Endodermal cell (in vitro differentiated cells): ENCODE data around the gene FAM83C. TPM values are rescaled to one million over a fixed set of nuclear protein-coding genes. Genes with fewer than 3 reads are reported as not detected.

Experiments used
- DNase-seq: peaks from one replicate; pipeline ENCODE4 v3.0.0-alpha.2; 2017
- H3K27ac ChIP-seq: 2 replicates; pipeline ENCODE4 v1.5.1; 2013; ENCODE audit warnings: mild to moderate bottlenecking, low read depth, low read length, moderate library complexity
- H3K27me3 ChIP-seq: 2 replicates; pipeline ENCODE4 v1.6.1; 2013; ENCODE audit warnings: mild to moderate bottlenecking, low read length, moderate library complexity; ENCODE audit not compliant: insufficient read depth, control insufficient read depth, poor library complexity, severe bottlenecking
- H3K36me3 ChIP-seq: 2 replicates; pipeline ENCODE4 v1.7.0; 2013; ENCODE audit warnings: mild to moderate bottlenecking, low read length, moderate library complexity; ENCODE audit not compliant: control insufficient read depth, insufficient read depth
- H3K4me1 ChIP-seq: one replicate; pipeline ENCODE4 v1.7.0; 2013; ENCODE audit warnings: low read length; ENCODE audit not compliant: control insufficient read depth, insufficient read depth
- H3K4me3 ChIP-seq: 2 replicates; pipeline ENCODE4 v1.5.1; 2013; ENCODE audit warnings: mild to moderate bottlenecking, low read length, moderate library complexity
- H3K9ac ChIP-seq: 2 replicates; pipeline ENCODE4 v1.6.1; 2013; ENCODE audit warnings: mild to moderate bottlenecking, low read length, moderate library complexity; ENCODE audit not compliant: poor library complexity, severe bottlenecking; ENCODE audit errors: extremely low read depth
- H3K9me3 ChIP-seq: 2 replicates; pipeline ENCODE4 v1.6.1; 2013; ENCODE audit warnings: mild to moderate bottlenecking, low read length, moderate library complexity; ENCODE audit not compliant: control insufficient read depth
- H3K27ac Mint-ChIP-seq: 2 replicates; pipeline ENCODE4 v1.8.0; 2020; ENCODE audit warnings: mixed read lengths
- H3K27me3 Mint-ChIP-seq: 2 replicates; pipeline ENCODE4 v1.8.0; 2021; ENCODE audit warnings: mild to moderate bottlenecking, mixed read lengths; ENCODE audit not compliant: insufficient read depth
- H3K36me3 Mint-ChIP-seq: 2 replicates; pipeline ENCODE4 v1.8.0; 2020; ENCODE audit warnings: low read depth, mixed read lengths
- H3K4me1 Mint-ChIP-seq: 2 replicates; pipeline ENCODE4 v1.8.0; 2020; ENCODE audit warnings: mixed read lengths
- H3K4me3 Mint-ChIP-seq: 2 replicates; pipeline ENCODE4 v1.8.0; 2020; ENCODE audit warnings: mild to moderate bottlenecking, moderate library complexity, mixed read lengths
- H3K9me3 Mint-ChIP-seq: 2 replicates; pipeline ENCODE4 v1.8.0; 2020; ENCODE audit warnings: mild to moderate bottlenecking, mixed read lengths
- CTCF ChIP-seq: fragments of 200-600 bp; sonication (generic); conservative IDR thresholded peaks from 2 replicates; pipeline ENCODE4 v1.5.0; 2021; ENCODE audit warnings: antibody characterized with exemption, mild to moderate bottlenecking
- WGBS, 2 experiments: methylation state at CpG; one replicate each; pipeline versions ENCODE4 v1.1.5 to v1.1.7; 2013; ENCODE audit warnings: missing lambda C conversion rate in 2 of 2, mixed read lengths in 1 of 2; ENCODE audit not compliant: insufficient coverage in 1 of 2, insufficient read length in 1 of 2; 5-methylcytosine and 5-hydroxymethylcytosine counted together
- total RNA-seq, 2 donors: library from RNA; stranded (reverse); fragmentation: NEBNext Ultra II Directional in 1 of 2; extraction: Animal tissue kit (Norgen Biotek cat#: 25700) in 1 of 2; gene quantifications; 2 replicates in 1 of 2; 3 replicates in 1 of 2; pipeline ENCODE4 v1.2.1, GENCODE V29; 2021

FAM83C gene
- total RNA-seq, 2 donors from 2014 or later: not detected

- no peak for DNase-seq
- Mint-ChIP-seq H3K36me3 (no peaks in the 10 kb centered on the region), H3K27ac (no peak overlapping the region), H3K4me1 (peaks cover 14% of the 10 kb centered on the region), H3K27me3 (no peaks in the 10 kb centered on the region), H3K9me3 (peaks cover 50% of the 10 kb centered on the region), H3K4me3 (no peak overlapping the region)
- Histone ChIP-seq H3K4me3 (no peak overlapping the region), H3K36me3 (no peaks in the 10 kb centered on the region), H3K4me1 (peaks cover 8% of the 10 kb centered on the region), H3K9me3 (peaks cover 7% of the 10 kb centered on the region), H3K27me3 (no peaks in the 10 kb centered on the region), H3K27ac (no peak overlapping the region), H3K9ac (no peak overlapping the region)
- 86 to 100% methylated on average over 1 to 5 of the region's 5 CpGs for WGBS, 2 experiments
- no peak for TF ChIP-seq CTCF
These were observed 53.5 kb downstream of the FAM83C start for GRCh38 chr20:35238735-35239134.

- H3K27ac ChIP-seq: no peak overlapping the region
- H3K4me1 Mint-ChIP-seq: peaks cover 14% of the 10 kb centered on the region
- no peak overlapping the region for H3K27ac Mint-ChIP-seq
- H3K9ac ChIP-seq: no peak overlapping the region
- H3K4me3 Mint-ChIP-seq: no peak overlapping the region
- no peaks in the 10 kb centered on the region for H3K36me3 ChIP-seq
- H3K4me3 ChIP-seq: no peak overlapping the region
- TF ChIP-seq CTCF: no peak
- H3K36me3 Mint-ChIP-seq: no peaks in the 10 kb centered on the region
- H3K9me3 ChIP-seq: peaks cover 7% of the 10 kb centered on the region
- peaks cover 8% of the 10 kb centered on the region for H3K4me1 ChIP-seq
- H3K9me3 Mint-ChIP-seq: peaks cover 44% of the 10 kb centered on the region
- no peaks in the 10 kb centered on the region for H3K27me3 Mint-ChIP-seq
- H3K27me3 ChIP-seq: no peaks in the 10 kb centered on the region
- 87 to 96% methylated on average over 4 of the region's 4 CpGs for WGBS, 2 experiments
- DNase-seq: no peak
These were observed 54.1 kb downstream of the FAM83C start for GRCh38 chr20:35238170-35238569.

- Histone ChIP-seq H3K9ac (no peak overlapping the region), H3K4me3 (no peak overlapping the region), H3K27me3 (no peaks in the 10 kb centered on the region), H3K27ac (no peak overlapping the region), H3K9me3 (peaks cover 7% of the 10 kb centered on the region), H3K4me1 (peaks cover 8% of the 10 kb centered on the region), H3K36me3 (no peaks in the 10 kb centered on the region)
- peaks cover 14% of the 10 kb centered on the region for H3K4me1 Mint-ChIP-seq
- TF ChIP-seq CTCF: no peak
- peaks cover 41% of the 10 kb centered on the region for H3K9me3 Mint-ChIP-seq
- H3K27me3 Mint-ChIP-seq: no peaks in the 10 kb centered on the region
- H3K36me3 Mint-ChIP-seq: no peaks in the 10 kb centered on the region
- no peak overlapping the region for H3K27ac Mint-ChIP-seq
- DNase-seq: no peak
- no peak overlapping the region for H3K4me3 Mint-ChIP-seq
These were observed 54.7 kb downstream of the FAM83C start for GRCh38 chr20:35237486-35237885.
